B cell (primary cell): ENCODE data around the gene G6PD. TPM values are rescaled to one million over a fixed set of nuclear protein-coding genes. Genes with fewer than 3 reads are reported as not detected.

ENCODE experiments used
- ATAC-seq: fragments of 200-7000 bp; cut with Tn5 transposase; one replicate; pipeline ENCODE4 v1.10.0; 2021; ENCODE audit warnings: low read depth, mild to moderate bottlenecking, moderate number of reproducible peaks, moderate library complexity
- CTCF ChIA-PET: fragments of 350-600 bp; sonication (Branson Sonifier 250); formaldehyde crosslinking; loops from one replicate; lab custom pipeline; 2021; ENCODE audit warnings: antibody characterized with exemption, inconsistent platforms; lab: Charles Lee
- POLR2A ChIA-PET: fragments of 350-600 bp; sonication (Branson Sonifier 250); formaldehyde crosslinking; loops from one replicate; lab custom pipeline; 2021; ENCODE audit warnings: antibody characterized with exemption; lab: Charles Lee
- DNase-seq: peaks from one replicate; pipeline ENCODE4 v3.0.0; 2013
- H2AFZ ChIP-seq: 2 replicates; pipeline ENCODE4 v1.6.1; 2012; ENCODE audit warnings: mild to moderate bottlenecking, low read depth, low read length; ENCODE audit not compliant: insufficient read depth, poor library complexity, severe bottlenecking
- H3K27ac ChIP-seq, 2 donors: 1 replicate in 1 of 2; 2 replicates in 1 of 2; pipeline ENCODE4 v1.5.1; 2012 to 2013; ENCODE audit warnings: low read length in 2 of 2, mild to moderate bottlenecking in 2 of 2, moderate library complexity in 1 of 2
- H3K27me3 ChIP-seq, 4 experiments: fragments of 200-600 bp in 1 of 4; sonication (generic) in 1 of 4; replicated peaks in 1 of 4; 1 replicate in 2 of 4; 2 replicates in 2 of 4; pipeline versions ENCODE4 v1.6.1 to v1.7.0; 2013 to 2016; ENCODE audit warnings: low read length in 3 of 4, mild to moderate bottlenecking in 2 of 4, mixed read lengths in 1 of 4, moderate library complexity in 1 of 4; ENCODE audit not compliant: insufficient read depth in 4 of 4, control insufficient read depth in 3 of 4; ENCODE audit errors: control extremely low read depth in 1 of 4
- H3K36me3 ChIP-seq, 2 experiments: replicated peaks in 1 of 2; 1 replicate in 1 of 2; 2 replicates in 1 of 2; pipeline versions ENCODE4 v1.6.1 to v1.7.1; 2013; ENCODE audit warnings: low read length in 1 of 2; ENCODE audit not compliant: insufficient read depth in 2 of 2, control insufficient read depth in 1 of 2; ENCODE audit errors: control extremely low read depth in 1 of 2, extremely low read depth in 1 of 2
- H3K4me1 ChIP-seq, 2 donors: fragments of 200-600 bp in 1 of 2; sonication (generic) in 1 of 2; 1 replicate in 1 of 2; 2 replicates in 1 of 2; pipeline versions ENCODE4 v1.5.1 to v1.6.1; 2013 to 2017; ENCODE audit warnings: low read length in 2 of 2; ENCODE audit not compliant: control insufficient read depth in 2 of 2, insufficient read depth in 2 of 2
- H3K4me2 ChIP-seq: replicated peaks from 2 replicates; pipeline ENCODE3; 2012; ENCODE audit warnings: mild to moderate bottlenecking, low read depth, low read length; ENCODE audit not compliant: poor library complexity, severe bottlenecking
- H3K4me3 ChIP-seq, 5 experiments: fragments of 200-600 bp in 1 of 5; sonication (generic) in 1 of 5; 1 replicate in 3 of 5; 2 replicates in 2 of 5; pipeline versions ENCODE4 v1.5.1 to v1.7.0; 2011 to 2016; ENCODE audit warnings: low read length in 4 of 5, mild to moderate bottlenecking in 4 of 5, low read depth in 2 of 5, control low read depth in 1 of 5, moderate library complexity in 1 of 5; ENCODE audit not compliant: insufficient read depth in 1 of 5; ENCODE audit errors: control extremely low read depth in 1 of 5, extremely low read depth in 1 of 5
- H3K79me2 ChIP-seq: fragments of 200-600 bp; sonication (generic); one replicate; pipeline ENCODE4 v1.6.0; 2016; ENCODE audit warnings: low read length; ENCODE audit not compliant: control insufficient read depth, insufficient read depth
- H3K9ac ChIP-seq: fragments of 200-600 bp; sonication (generic); 2 replicates; pipeline ENCODE4 v1.6.1; 2017; ENCODE audit warnings: mild to moderate bottlenecking, low read length, moderate library complexity
- H3K9me3 ChIP-seq, 3 donors: one replicate each; pipeline versions ENCODE4 v1.6.1 to v1.7.1; 2013; ENCODE audit warnings: low read length in 2 of 3; ENCODE audit not compliant: control insufficient read depth in 2 of 3, insufficient read depth in 1 of 3; ENCODE audit errors: control extremely low read depth in 1 of 3
- H4K20me1 ChIP-seq: 2 replicates; pipeline ENCODE4 v1.6.0; 2012; ENCODE audit warnings: mild to moderate bottlenecking, low read length; ENCODE audit not compliant: insufficient read depth, control insufficient read depth, poor library complexity, severe bottlenecking
- H3K27ac Mint-ChIP-seq: one replicate; pipeline ENCODE4 v1.8.0; 2021; ENCODE audit warnings: mixed read lengths
- H3K27me3 Mint-ChIP-seq: one replicate; pipeline ENCODE4 v1.8.0; 2021; ENCODE audit warnings: mixed read lengths
- H3K4me1 Mint-ChIP-seq: one replicate; pipeline ENCODE4 v1.8.0; 2021; ENCODE audit warnings: mixed read lengths
- H3K4me3 Mint-ChIP-seq: one replicate; pipeline ENCODE4 v1.8.0; 2021; ENCODE audit warnings: mixed read lengths
- H3K9me3 Mint-ChIP-seq: one replicate; pipeline ENCODE4 v1.8.0; 2022; ENCODE audit warnings: mixed read lengths; ENCODE audit not compliant: insufficient read depth
- CTCF ChIP-seq: fragments of 200-600 bp; IDR thresholded peaks from one replicate; pipeline ENCODE4 v1.8.0; 2022; ENCODE audit warnings: antibody characterized with exemption, mild to moderate bottlenecking
- EZH2 ChIP-seq: IDR thresholded peaks from 2 replicates; pipeline ENCODE4 v1.6.1; 2012; ENCODE audit warnings: borderline replicate concordance, low read depth, mild to moderate bottlenecking, moderate library complexity, low read length; ENCODE audit not compliant: insufficient read depth, poor library complexity, severe bottlenecking
- WGBS: methylation state at CpG from one replicate; pipeline ENCODE4 v1.1.5; 2013; ENCODE audit warnings: missing lambda C conversion rate; ENCODE audit not compliant: insufficient coverage; 5-methylcytosine and 5-hydroxymethylcytosine counted together
- intact Hi-C: fragments of 100-400 bp; cut with micrococcal nuclease; formaldehyde crosslinking; loops from one replicate; pipeline ENCODE4 v1.10.0; 2022
- polyA plus RNA-seq: library from polyadenylated mRNA; depleted of rRNA; stranded (reverse); fragments of >200 nt; gene quantifications from 2 replicates; pipeline ENCODE4 v1.2.3, GENCODE V29; 2012
- total RNA-seq, 2 donors: library from RNA; stranded (reverse); fragments of 120-200 nt in 1 of 2; gene quantifications; 1 replicate in 1 of 2; 2 replicates in 1 of 2; pipeline versions ENCODE4 v1.2.3 to v1.2.4, GENCODE V29; 2013 to 2022

Gene G6PD
- total and polyA plus RNA-seq, 2 donors (not counting 1 experiment from before 2014, with no cell fraction given) = 61.2 to 64.4 TPM

GRCh38 chrX:154539077-154539476 is 7.6 kb downstream of the G6PD start:
- Histone ChIP-seq H3K4me2 (no peak overlapping the region), H4K20me1 (no peaks in the 10 kb centered on the region), H3K9ac (no peak overlapping the region), H2AFZ (no peak overlapping the region), H3K79me2 (peaks cover 9% of the 10 kb centered on the region), H3K27me3 (no peaks in the 10 kb centered on the region), H3K9me3 (no peaks in the 10 kb centered on the region), H3K4me3 (no peak overlapping the region), H3K27ac (no peak overlapping the region), H3K4me1 (peaks cover 20 to 30% of the 10 kb centered on the region in 2 donors), H3K36me3 (peaks cover 0 to 12% of the 10 kb centered on the region in 2 experiments)
- Mint-ChIP-seq H3K4me3 (no peak overlapping the region), H3K9me3 (no peaks in the 10 kb centered on the region), H3K4me1 (peaks cover 21% of the 10 kb centered on the region), H3K27me3 (no peaks in the 10 kb centered on the region), H3K27ac (no peak overlapping the region)
- POLR2A ChIA-PET = no interaction called here
- TF ChIP-seq EZH2 (no peak), CTCF (no peak)
- CTCF ChIA-PET = interaction anchor here (1.3 kb wide), 1 partner anchor 166 kb away, joined by 4 read pairs; no protein-coding TSS in a partner anchor
- intact Hi-C loops = no loop called here
- ATAC-seq (no peak), DNase-seq (no peak)
- 93% methylated on average over 4 of the region's 8 CpGs for WGBS

GRCh38 chrX:154535892-154536291 is 10.8 kb downstream of the G6PD start:
- Mint-ChIP-seq H3K27me3 (no peaks in the 10 kb centered on the region), H3K9me3 (no peaks in the 10 kb centered on the region), H3K4me3 (no peak overlapping the region), H3K4me1 (peaks cover 5% of the 10 kb centered on the region), H3K27ac (no peak overlapping the region)
- Histone ChIP-seq H3K4me2 (no peak overlapping the region), H3K9ac (no peak overlapping the region), H3K4me3 (no peak overlapping the region), H3K36me3 (peaks cover 0 to 18% of the 10 kb centered on the region in 2 experiments), H4K20me1 (no peaks in the 10 kb centered on the region), H3K4me1 (peaks cover 4 to 8% of the 10 kb centered on the region in 2 donors), H2AFZ (no peak overlapping the region), H3K27me3 (no peaks in the 10 kb centered on the region), H3K79me2 (peaks cover 9% of the 10 kb centered on the region), H3K27ac (no peak overlapping the region), H3K9me3 (no peaks in the 10 kb centered on the region)
- ChIA-PET CTCF (interaction anchor here (0.8 to 5.7 kb wide), 4 partner anchors 162 to 228 kb away, joined by 3 to 45 read pairs (median 3); partner anchors contain the start of gene FLNA), POLR2A (no interaction called here)
- no peak for DNase-seq
- WGBS = 96% methylated on average over 7 of the region's 9 CpGs
- no peak for ATAC-seq
- intact Hi-C loops = no loop called here
- no peak for TF ChIP-seq CTCF
- no peak for TF ChIP-seq EZH2
